ENCODE measurements around the gene UBE2L6. TPM values are rescaled to one million over a fixed set of nuclear protein-coding genes. Genes with fewer than 3 reads are reported as not detected.

UBE2L6 gene
- polyA plus RNA-seq, 1 donor from 2014 or later, result 88.0 TPM

DNA sequence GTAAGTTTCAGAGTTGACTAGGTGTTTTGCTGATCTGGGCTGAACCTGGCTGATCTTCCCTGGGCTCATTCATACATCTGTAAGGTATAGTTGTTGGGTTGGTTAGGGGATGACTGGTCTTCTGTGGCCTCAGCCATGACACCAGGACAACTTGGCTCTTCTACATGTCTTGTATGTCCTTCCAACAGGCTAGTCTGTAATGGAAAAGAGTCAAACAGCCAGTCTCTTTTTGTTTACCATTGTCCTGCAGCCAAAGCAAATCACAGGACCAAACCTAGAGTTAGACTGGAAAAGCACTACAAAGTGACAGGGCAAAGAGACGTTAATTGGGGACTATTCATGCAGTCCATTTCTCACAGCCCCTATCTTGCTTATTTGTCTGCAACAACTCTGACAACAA is 47.8 kb upstream of the UBE2L6 start:
- no peaks in the 10 kb centered on the region for H4K20me1 ChIP-seq (ENCODE audit: insufficient read depth)
- H3K36me3 ChIP-seq (ENCODE audit: insufficient read depth, low read length), result no peaks in the 10 kb centered on the region
- no peak overlapping the region for H3K4me3 ChIP-seq (ENCODE audit: low read length)
- TF ChIP-seq POLR2AphosphoS5 (IDR thresholded peaks at IDR 0.05) (no peak), SMC3 (conservative IDR thresholded peaks at IDR 0.05; ENCODE audit: poor library complexity) (no peak), TAF1 (IDR thresholded peaks at IDR 0.05; ENCODE audit: low read depth) (no peak), MXI1 (conservative IDR thresholded peaks at IDR 0.05; ENCODE audit: poor library complexity, severe bottlenecking) (no peak), EP300 (conservative IDR thresholded peaks at IDR 0.05; ENCODE audit: poor library complexity, severe bottlenecking) (no peak)
- no peaks in the 10 kb centered on the region for H3K27me3 ChIP-seq (ENCODE audit: insufficient read depth, low read depth, low read length)
- H3K9ac ChIP-seq (ENCODE audit: low read length), result no peak overlapping the region
- H3K27ac ChIP-seq (ENCODE audit: low read length), result no peak overlapping the region
- no peaks in the 10 kb centered on the region for H3F3A ChIP-seq (ENCODE audit: insufficient read depth, low read length, poor library complexity, severe bottlenecking)
- H2AFZ ChIP-seq (ENCODE audit: low read depth, low read length), result no peak overlapping the region
- H3K9me3 ChIP-seq (ENCODE audit: low read length), result no peaks in the 10 kb centered on the region
- no peak overlapping the region for H3K4me2 ChIP-seq (ENCODE audit: low read length)
- no peaks in the 10 kb centered on the region for H3K9me2 ChIP-seq (ENCODE audit: insufficient read depth, low read length)
- no peaks in the 10 kb centered on the region for H3K79me2 ChIP-seq (replicated peaks; ENCODE audit: insufficient read depth, low read length)

DNA sequence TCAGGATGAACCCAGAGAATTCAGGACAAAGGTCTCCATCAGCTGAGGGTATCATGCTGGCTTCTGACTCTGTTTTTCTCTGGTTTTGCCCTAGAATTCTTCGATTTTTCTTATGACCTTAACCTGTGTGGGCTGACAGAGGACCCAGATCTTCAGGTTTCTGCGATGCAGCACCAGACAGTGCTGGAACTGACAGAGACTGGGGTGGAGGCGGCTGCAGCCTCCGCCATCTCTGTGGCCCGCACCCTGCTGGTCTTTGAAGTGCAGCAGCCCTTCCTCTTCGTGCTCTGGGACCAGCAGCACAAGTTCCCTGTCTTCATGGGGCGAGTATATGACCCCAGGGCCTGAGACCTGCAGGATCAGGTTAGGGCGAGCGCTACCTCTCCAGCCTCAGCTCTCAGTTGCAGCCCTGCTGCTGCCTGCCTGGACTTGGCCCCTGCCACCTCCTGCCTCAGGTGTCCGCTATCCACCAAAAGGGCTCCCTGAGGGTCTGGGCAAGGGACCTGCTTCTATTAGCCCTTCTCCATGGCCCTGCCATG is 46.8 kb upstream of the UBE2L6 start:
- H2AFZ ChIP-seq (ENCODE audit: low read depth, low read length), result no peak overlapping the region
- H3K9me2 ChIP-seq (ENCODE audit: insufficient read depth, low read length), result no peaks in the 10 kb centered on the region
- H4K20me1 ChIP-seq (ENCODE audit: insufficient read depth), result no peaks in the 10 kb centered on the region
- no peaks in the 10 kb centered on the region for H3K36me3 ChIP-seq (ENCODE audit: insufficient read depth, low read length)
- H3K27me3 ChIP-seq (ENCODE audit: insufficient read depth, low read depth, low read length), result no peaks in the 10 kb centered on the region
- H3K9me3 ChIP-seq (ENCODE audit: low read length), result no peaks in the 10 kb centered on the region
- no peak overlapping the region for H3K4me2 ChIP-seq (ENCODE audit: low read length)
- TF ChIP-seq POLR2AphosphoS5 (IDR thresholded peaks at IDR 0.05), result no peak
- no peak for TF ChIP-seq EZH2 (IDR thresholded peaks at IDR 0.05; ENCODE audit: borderline replicate concordance, insufficient read depth, low read length, poor library complexity, severe bottlenecking)
- TF ChIP-seq, protein P1, sequence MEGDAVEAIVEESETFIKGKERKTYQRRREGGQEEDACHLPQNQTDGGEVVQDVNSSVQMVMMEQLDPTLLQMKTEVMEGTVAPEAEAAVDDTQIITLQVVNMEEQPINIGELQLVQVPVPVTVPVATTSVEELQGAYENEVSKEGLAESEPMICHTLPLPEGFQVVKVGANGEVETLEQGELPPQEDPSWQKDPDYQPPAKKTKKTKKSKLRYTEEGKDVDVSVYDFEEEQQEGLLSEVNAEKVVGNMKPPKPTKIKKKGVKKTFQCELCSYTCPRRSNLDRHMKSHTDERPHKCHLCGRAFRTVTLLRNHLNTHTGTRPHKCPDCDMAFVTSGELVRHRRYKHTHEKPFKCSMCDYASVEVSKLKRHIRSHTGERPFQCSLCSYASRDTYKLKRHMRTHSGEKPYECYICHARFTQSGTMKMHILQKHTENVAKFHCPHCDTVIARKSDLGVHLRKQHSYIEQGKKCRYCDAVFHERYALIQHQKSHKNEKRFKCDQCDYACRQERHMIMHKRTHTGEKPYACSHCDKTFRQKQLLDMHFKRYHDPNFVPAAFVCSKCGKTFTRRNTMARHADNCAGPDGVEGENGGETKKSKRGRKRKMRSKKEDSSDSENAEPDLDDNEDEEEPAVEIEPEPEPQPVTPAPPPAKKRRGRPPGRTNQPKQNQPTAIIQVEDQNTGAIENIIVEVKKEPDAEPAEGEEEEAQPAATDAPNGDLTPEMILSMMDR (IDR thresholded peaks at IDR 0.05; ENCODE audit: poor library complexity, severe bottlenecking), result no peak
- no peak for TF ChIP-seq EP300 (conservative IDR thresholded peaks at IDR 0.05; ENCODE audit: poor library complexity, severe bottlenecking)
- no peak for TF ChIP-seq TAF1 (IDR thresholded peaks at IDR 0.05; ENCODE audit: low read depth)
- TF ChIP-seq SMC3 (conservative IDR thresholded peaks at IDR 0.05; ENCODE audit: poor library complexity), result no peak
- no peak for TF ChIP-seq MXI1 (conservative IDR thresholded peaks at IDR 0.05; ENCODE audit: poor library complexity, severe bottlenecking)
- TF ChIP-seq, protein P2, sequence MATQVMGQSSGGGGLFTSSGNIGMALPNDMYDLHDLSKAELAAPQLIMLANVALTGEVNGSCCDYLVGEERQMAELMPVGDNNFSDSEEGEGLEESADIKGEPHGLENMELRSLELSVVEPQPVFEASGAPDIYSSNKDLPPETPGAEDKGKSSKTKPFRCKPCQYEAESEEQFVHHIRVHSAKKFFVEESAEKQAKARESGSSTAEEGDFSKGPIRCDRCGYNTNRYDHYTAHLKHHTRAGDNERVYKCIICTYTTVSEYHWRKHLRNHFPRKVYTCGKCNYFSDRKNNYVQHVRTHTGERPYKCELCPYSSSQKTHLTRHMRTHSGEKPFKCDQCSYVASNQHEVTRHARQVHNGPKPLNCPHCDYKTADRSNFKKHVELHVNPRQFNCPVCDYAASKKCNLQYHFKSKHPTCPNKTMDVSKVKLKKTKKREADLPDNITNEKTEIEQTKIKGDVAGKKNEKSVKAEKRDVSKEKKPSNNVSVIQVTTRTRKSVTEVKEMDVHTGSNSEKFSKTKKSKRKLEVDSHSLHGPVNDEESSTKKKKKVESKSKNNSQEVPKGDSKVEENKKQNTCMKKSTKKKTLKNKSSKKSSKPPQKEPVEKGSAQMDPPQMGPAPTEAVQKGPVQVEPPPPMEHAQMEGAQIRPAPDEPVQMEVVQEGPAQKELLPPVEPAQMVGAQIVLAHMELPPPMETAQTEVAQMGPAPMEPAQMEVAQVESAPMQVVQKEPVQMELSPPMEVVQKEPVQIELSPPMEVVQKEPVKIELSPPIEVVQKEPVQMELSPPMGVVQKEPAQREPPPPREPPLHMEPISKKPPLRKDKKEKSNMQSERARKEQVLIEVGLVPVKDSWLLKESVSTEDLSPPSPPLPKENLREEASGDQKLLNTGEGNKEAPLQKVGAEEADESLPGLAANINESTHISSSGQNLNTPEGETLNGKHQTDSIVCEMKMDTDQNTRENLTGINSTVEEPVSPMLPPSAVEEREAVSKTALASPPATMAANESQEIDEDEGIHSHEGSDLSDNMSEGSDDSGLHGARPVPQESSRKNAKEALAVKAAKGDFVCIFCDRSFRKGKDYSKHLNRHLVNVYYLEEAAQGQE (IDR thresholded peaks at IDR 0.05; ENCODE audit: borderline replicate concordance), result no peak
- TF ChIP-seq RAD21 (conservative IDR thresholded peaks at IDR 0.05), result no peak
- H3K27ac ChIP-seq (ENCODE audit: low read length), result no peak overlapping the region
- H3K9ac ChIP-seq (ENCODE audit: low read length), result no peak overlapping the region
- H3K79me2 ChIP-seq (replicated peaks; ENCODE audit: insufficient read depth, low read length), result no peaks in the 10 kb centered on the region
- H3K4me3 ChIP-seq (ENCODE audit: low read length), result no peak overlapping the region
- H3F3A ChIP-seq (ENCODE audit: insufficient read depth, low read length, poor library complexity, severe bottlenecking), result no peaks in the 10 kb centered on the region

Measured in neural cell (in vitro differentiated cells).